Measurements from ENCODE around the gene PHF13. TPM values are rescaled to one million over a fixed set of nuclear protein-coding genes. Genes with fewer than 3 reads are reported as not detected.

The PHF13 gene
- 10 to 100 TPM; 11.8 to 12.6 TPM for total RNA-seq

DNA sequence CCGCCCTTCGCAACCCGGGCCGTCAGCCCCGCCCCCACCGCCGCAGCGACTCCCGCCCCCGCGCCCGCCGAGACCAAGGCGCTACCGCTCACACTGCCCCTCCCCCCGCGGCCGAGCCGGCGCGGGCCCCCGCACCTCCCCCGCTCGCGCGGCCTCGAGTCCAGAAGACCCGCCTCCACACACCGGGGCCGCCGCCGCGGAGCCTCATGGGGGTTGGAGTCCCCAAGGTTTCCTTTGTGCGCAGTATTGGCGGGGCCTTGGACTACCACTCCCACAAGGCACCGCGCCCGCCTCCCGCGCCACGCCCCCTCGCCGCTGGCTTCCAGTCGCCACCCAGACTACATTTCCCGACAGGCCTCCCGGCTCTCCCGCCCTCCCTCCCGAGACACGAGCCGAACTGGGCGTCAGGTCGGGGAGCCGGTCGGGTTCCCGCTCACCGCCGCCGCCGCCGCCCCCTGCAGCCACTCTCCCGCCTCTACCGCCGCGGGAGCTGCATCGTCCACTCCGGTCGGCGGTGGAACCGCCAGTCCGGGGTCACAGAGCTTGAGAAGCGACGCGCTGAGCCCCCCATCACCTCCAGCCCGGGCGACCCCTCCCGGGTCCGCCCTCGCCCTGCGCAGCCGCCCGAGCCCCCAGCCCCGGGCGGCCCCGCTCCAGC is at the start of gene PHF13:
PHF13 (plus strand) TSS at position 371 of the 658 bp plus-strand sequence. CDS start 336 bp downstream, outside the sequence.
- H3K27me3 Mint-ChIP-seq (ENCODE audit: low read depth) = no peaks in the 10 kb centered on the region
- peak; percentile 100 for DNase-seq
- H3K4me1 Mint-ChIP-seq (ENCODE audit: low read depth) = peaks cover 15% of the 10 kb centered on the region
- ATAC-seq = peak; percentile 97
- CTCF ChIA-PET = no interaction called here
- POLR2A ChIA-PET = interaction anchor here (0.9 to 1.3 kb wide), 2 partner anchors 10 to 59 kb away, joined by 4 read pairs; partner anchors contain the start of gene NOL9
- peak within 1 kb of the TSS; percentile 90 for H3K4me3 Mint-ChIP-seq
- peaks cover 11% of the 10 kb centered on the region for H3K36me3 Mint-ChIP-seq (ENCODE audit: low read depth)
- no peaks in the 10 kb centered on the region for H3K9me3 Mint-ChIP-seq (ENCODE audit: insufficient read depth)
- H3K27ac Mint-ChIP-seq = peak within 1 kb of the TSS; percentile 82

DNA sequence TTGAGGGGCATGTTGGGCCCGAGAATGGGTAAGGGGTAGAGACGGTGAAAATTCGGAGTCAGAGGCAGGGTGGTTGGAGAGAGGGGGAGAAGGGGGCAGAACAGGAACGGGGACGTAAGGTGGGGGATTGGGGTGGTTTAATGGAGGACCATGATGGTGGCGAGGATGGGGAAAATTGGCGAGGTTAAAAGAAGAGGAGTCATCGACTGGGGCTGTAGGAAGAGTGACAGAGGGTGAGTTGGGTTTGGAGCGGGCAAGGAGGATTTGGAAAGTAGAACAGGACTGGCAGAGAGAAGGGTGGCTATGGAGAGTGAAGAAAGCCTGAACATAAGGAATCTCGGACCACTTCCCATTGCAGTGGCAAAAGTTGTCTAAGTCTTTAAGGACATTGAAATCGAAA is 44.5 kb upstream of the PHF13 start:
- POLR2A ChIA-PET = no interaction called here
- Mint-ChIP-seq H3K27ac (no peak overlapping the region), H3K4me3 (no peak overlapping the region)

DNA sequence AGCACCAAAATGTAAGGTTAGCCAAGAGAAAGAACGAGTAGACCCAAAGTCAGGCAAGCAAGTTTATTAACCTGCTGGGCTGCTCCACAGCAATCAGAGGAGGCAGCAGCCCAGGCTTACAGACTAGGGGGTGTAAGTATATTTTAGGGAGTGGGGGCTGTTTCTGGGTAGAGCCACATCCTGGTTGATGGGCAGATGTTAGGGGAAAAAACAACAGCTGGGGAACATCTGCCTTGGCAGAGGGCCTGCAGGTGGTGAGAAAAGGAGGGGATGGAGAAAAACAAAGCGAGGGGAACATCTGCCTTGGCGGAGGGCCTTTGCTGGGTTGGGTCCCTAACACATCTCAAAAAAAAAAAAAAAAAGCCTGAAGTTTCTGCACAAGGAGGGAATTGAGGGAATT is 43.4 kb upstream of the PHF13 start:
- ATAC-seq = no peak
- H3K36me3 Mint-ChIP-seq (ENCODE audit: low read depth) = no peaks in the 10 kb centered on the region
- H3K9me3 Mint-ChIP-seq (ENCODE audit: insufficient read depth) = no peaks in the 10 kb centered on the region
- no peak for DNase-seq
- no peak overlapping the region for H3K27ac Mint-ChIP-seq
- ChIA-PET POLR2A (interaction anchor here (1.5 kb wide), 1 partner anchor 9 kb away, joined by 5 read pairs; the partner anchor contains the start of gene ZBTB48), CTCF (interaction anchor here (0.7 kb wide), 1 partner anchor 15 kb away, joined by 4 read pairs; the partner anchor contains the start of gene TAS1R1)
- H3K4me1 Mint-ChIP-seq (ENCODE audit: low read depth) = peaks cover 7% of the 10 kb centered on the region
- H3K27me3 Mint-ChIP-seq (ENCODE audit: low read depth) = peaks cover 5% of the 10 kb centered on the region
- no peak overlapping the region for H3K4me3 Mint-ChIP-seq

More for the DNA sequence above, 44.5 kb upstream of the PHF13 start:
- DNase-seq = no peak
- no peak for ATAC-seq
- no peaks in the 10 kb centered on the region for H3K36me3 Mint-ChIP-seq (ENCODE audit: low read depth)
- peaks cover 7% of the 10 kb centered on the region for H3K4me1 Mint-ChIP-seq (ENCODE audit: low read depth)
- CTCF ChIA-PET = no interaction called here
- H3K9me3 Mint-ChIP-seq (ENCODE audit: insufficient read depth) = no peaks in the 10 kb centered on the region
- H3K27me3 Mint-ChIP-seq (ENCODE audit: low read depth) = peaks cover 5% of the 10 kb centered on the region

DNA sequence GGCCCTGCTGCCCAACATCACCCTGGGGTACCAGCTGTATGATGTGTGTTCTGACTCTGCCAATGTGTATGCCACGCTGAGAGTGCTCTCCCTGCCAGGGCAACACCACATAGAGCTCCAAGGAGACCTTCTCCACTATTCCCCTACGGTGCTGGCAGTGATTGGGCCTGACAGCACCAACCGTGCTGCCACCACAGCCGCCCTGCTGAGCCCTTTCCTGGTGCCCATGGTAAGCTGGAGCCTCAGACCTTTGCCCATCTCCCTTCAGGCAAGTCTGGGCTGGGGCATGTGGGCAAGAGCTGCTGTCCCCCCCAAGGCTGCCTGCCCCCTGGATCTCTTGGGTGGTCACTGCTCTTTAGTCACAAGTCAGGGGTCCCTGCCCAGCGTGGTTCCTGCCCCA is 42.5 kb upstream of the PHF13 start:
- H3K9me3 Mint-ChIP-seq (ENCODE audit: insufficient read depth) = no peaks in the 10 kb centered on the region
- no peaks in the 10 kb centered on the region for H3K36me3 Mint-ChIP-seq (ENCODE audit: low read depth)
- H3K4me3 Mint-ChIP-seq = no peak overlapping the region
- H3K4me1 Mint-ChIP-seq (ENCODE audit: low read depth) = peaks cover 7% of the 10 kb centered on the region
- DNase-seq (no peak), ATAC-seq (no peak)
- ChIA-PET POLR2A (interaction anchor here (1.5 kb wide), 1 partner anchor 9 kb away, joined by 5 read pairs; the partner anchor contains the start of gene ZBTB48), CTCF (interaction anchor here (0.6 to 1.0 kb wide), 2 partner anchors 17 to 50 kb away, joined by 3 to 4 read pairs; partner anchors contain the start of gene NOL9)
- peaks cover 5% of the 10 kb centered on the region for H3K27me3 Mint-ChIP-seq (ENCODE audit: low read depth)
- H3K27ac Mint-ChIP-seq = no peak overlapping the region

DNA sequence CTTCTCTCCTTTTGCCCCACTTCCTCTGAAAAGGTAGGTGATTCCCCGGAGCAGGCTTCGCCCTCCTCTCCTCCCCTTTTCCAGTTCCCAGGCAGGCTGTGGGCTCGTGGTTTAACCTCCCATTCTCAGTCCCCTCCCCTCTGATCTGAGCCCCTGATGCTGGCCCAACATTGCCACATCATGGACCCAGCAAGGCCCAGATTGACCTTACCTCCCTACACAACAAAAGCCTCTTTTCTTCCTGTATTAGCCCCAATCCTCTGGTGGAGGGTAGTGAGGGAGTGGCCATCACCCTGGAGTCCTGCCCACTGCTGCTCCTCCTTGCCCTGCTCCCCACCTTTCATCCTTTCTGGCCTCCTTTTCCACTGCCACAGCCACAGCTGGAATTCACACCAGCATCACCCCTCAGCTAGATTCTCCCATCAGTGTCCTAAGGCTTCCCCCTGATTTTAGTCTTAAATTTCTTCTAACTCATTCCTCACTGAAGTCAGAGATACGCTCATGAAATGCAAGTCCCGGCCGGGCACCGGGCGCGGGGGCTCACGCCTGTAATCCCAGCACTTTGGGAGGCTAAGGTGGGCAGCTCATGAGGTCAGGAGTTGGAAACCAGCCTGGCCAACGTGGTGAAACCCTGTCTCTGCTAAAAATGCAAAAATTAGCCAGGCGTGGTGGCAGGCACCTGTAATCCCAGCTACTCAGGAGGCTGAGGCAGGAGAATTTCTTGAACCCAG is 40.7 kb upstream of the PHF13 start:
- Mint-ChIP-seq H3K27ac (no peak overlapping the region), H3K4me3 (no peak overlapping the region), H3K4me1 (ENCODE audit: low read depth) (peaks cover 7% of the 10 kb centered on the region), H3K9me3 (ENCODE audit: insufficient read depth) (no peaks in the 10 kb centered on the region), H3K27me3 (ENCODE audit: low read depth) (peaks cover 5% of the 10 kb centered on the region), H3K36me3 (ENCODE audit: low read depth) (no peaks in the 10 kb centered on the region)
- ChIA-PET POLR2A (no interaction called here), CTCF (interaction anchor here (1.3 kb wide), 1 partner anchor 18 kb away, joined by 3 read pairs; the partner anchor contains the start of genes NOL9 and TAS1R1)
- ATAC-seq = no peak
- no peak for DNase-seq

DNA sequence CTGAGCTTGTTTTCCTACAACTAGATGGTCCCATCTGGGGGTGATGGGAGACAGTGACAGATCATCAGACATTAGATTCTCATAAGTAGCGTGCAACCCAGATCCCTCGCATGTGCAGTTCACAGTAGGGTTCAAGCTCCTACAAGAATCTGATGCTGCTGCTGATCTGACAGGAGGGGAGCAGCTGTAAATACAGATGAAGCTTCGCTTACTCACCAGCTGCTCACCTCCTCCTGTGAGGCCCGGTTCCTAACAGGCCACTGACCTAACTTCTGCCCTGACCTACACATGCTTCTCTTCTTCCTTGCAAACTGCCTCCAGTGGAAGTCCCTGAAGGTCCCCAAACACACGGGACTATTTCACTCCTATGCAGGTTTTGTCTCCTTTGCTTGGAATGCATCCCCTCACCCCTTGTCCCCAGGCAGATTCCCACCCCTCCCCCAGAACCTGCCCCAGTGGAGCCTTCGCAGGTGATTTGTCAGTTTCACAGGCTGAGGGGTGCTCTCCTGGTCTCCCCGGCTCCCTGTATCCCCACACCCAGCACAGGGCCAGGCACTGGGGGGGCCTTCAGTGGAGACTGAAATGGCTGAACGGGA is 39.4 kb upstream of the PHF13 start:
- DNase-seq (no peak), ATAC-seq (no peak)
- peaks cover 8% of the 10 kb centered on the region for H3K4me1 Mint-ChIP-seq (ENCODE audit: low read depth)
- CTCF ChIA-PET = interaction anchor here (1.3 kb wide), 1 partner anchor 20 kb away, joined by 3 read pairs; the partner anchor contains the start of genes NOL9 and TAS1R1
- no peak overlapping the region for H3K27ac Mint-ChIP-seq
- POLR2A ChIA-PET = no interaction called here
- H3K9me3 Mint-ChIP-seq (ENCODE audit: insufficient read depth) = no peaks in the 10 kb centered on the region
- peaks cover 3% of the 10 kb centered on the region for H3K27me3 Mint-ChIP-seq (ENCODE audit: low read depth)
- no peaks in the 10 kb centered on the region for H3K36me3 Mint-ChIP-seq (ENCODE audit: low read depth)
- H3K4me3 Mint-ChIP-seq = no peak overlapping the region

DNA sequence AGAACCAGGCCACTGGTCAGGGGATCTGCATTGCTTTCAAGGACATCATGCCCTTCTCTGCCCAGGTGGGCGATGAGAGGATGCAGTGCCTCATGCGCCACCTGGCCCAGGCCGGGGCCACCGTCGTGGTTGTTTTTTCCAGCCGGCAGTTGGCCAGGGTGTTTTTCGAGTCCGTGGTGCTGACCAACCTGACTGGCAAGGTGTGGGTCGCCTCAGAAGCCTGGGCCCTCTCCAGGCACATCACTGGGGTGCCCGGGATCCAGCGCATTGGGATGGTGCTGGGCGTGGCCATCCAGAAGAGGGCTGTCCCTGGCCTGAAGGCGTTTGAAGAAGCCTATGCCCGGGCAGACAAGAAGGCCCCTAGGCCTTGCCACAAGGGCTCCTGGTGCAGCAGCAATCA is 38.7 kb upstream of the PHF13 start:
- H3K27ac Mint-ChIP-seq = no peak overlapping the region
- POLR2A ChIA-PET = no interaction called here
- H3K9me3 Mint-ChIP-seq (ENCODE audit: insufficient read depth) = no peaks in the 10 kb centered on the region

DNA sequence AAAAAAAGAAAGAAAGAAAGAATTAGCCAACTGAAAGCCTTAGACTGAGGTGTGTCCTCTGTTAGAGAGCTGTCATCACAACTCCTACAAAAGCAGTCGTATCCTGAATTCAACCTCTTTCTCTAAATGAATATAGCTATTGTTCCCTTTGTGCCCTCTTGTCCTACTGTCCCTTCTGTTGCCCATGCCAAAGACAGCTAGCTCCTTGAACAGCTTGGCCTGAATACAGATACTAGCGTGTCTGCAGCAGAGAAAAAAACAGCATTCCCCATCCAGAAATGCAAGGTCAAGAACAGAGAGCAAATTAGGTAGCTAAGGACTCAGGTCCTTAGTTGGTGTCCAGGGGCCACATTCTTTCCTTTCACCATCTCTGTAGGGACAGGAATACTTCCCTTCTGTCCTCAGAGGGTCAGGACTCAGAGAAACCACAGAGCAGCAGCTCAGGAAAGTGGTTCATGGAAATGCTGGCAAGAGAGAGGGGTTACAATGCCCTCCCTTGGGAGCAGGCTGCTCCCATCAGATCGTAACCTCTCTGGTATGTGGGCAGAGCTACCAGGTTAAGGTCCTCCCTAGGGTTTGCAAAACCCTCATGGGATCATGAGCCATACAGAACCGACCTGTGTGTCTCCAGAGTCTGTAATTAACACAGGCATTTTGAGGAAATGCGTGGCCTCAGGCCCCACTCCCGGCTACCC is 35.6 kb upstream of the PHF13 start:
- H3K27ac Mint-ChIP-seq = no peak overlapping the region
- POLR2A ChIA-PET = interaction anchor here (5.9 kb wide), 1 partner anchor 25 kb away, joined by 32 read pairs; the partner anchor contains the start of gene KLHL21
- CTCF ChIA-PET = interaction anchor here (0.7 to 1.0 kb wide), 2 partner anchors 23 to 214 kb away, joined by 3 read pairs; partner anchors contain the start of gene NOL9

More for the DNA sequence above, 38.7 kb upstream of the PHF13 start:
- Mint-ChIP-seq H3K27me3 (ENCODE audit: low read depth) (peaks cover 3% of the 10 kb centered on the region), H3K36me3 (ENCODE audit: low read depth) (no peaks in the 10 kb centered on the region), H3K4me1 (ENCODE audit: low read depth) (peaks cover 15% of the 10 kb centered on the region), H3K4me3 (no peak overlapping the region)
- ATAC-seq (no peak), DNase-seq (no peak)
- CTCF ChIA-PET = no interaction called here

DNA sequence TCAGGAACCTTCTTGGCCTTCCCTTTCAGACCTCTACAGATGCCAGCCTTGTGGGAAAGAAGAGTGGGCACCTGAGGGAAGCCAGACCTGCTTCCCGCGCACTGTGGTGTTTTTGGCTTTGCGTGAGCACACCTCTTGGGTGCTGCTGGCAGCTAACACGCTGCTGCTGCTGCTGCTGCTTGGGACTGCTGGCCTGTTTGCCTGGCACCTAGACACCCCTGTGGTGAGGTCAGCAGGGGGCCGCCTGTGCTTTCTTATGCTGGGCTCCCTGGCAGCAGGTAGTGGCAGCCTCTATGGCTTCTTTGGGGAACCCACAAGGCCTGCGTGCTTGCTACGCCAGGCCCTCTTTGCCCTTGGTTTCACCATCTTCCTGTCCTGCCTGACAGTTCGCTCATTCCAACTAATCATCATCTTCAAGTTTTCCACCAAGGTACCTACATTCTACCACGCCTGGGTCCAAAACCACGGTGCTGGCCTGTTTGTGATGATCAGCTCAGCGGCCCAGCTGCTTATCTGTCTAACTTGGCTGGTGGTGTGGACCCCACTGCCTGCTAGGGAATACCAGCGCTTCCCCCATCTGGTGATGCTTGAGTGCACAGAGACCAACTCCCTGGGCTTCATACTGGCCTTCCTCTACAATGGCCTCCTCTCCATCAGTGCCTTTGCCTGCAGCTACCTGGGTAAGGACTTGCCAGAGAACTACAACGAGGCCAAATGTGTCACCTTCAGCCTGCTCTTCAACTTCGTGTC is 34.7 kb upstream of the PHF13 start:
- ATAC-seq (no peak), DNase-seq (no peak)
- Mint-ChIP-seq H3K27me3 (ENCODE audit: low read depth) (no peaks in the 10 kb centered on the region), H3K4me1 (ENCODE audit: low read depth) (peaks cover 32% of the 10 kb centered on the region), H3K4me3 (no peak overlapping the region), H3K36me3 (ENCODE audit: low read depth) (peaks cover 8% of the 10 kb centered on the region), H3K27ac (peak overlapping the region; percentile 99), H3K9me3 (ENCODE audit: insufficient read depth) (no peaks in the 10 kb centered on the region)
- POLR2A ChIA-PET = interaction anchor here (1.3 to 5.9 kb wide), 3 partner anchors 8 to 24 kb away, joined by 5 to 32 read pairs (median 6); partner anchors contain the start of genes KLHL21, NOL9 and TAS1R1
- CTCF ChIA-PET = interaction anchor here (1.0 to 5.7 kb wide), 2 partner anchors 24 to 25 kb away, joined by 3 to 32 read pairs; partner anchors contain the start of genes NOL9 and TAS1R1

More for the DNA sequence above, 35.6 kb upstream of the PHF13 start:
- Mint-ChIP-seq H3K36me3 (ENCODE audit: low read depth) (peaks cover 8% of the 10 kb centered on the region), H3K9me3 (ENCODE audit: insufficient read depth) (no peaks in the 10 kb centered on the region), H3K4me1 (ENCODE audit: low read depth) (peaks cover 32% of the 10 kb centered on the region), H3K4me3 (no peak overlapping the region), H3K27me3 (ENCODE audit: low read depth) (no peaks in the 10 kb centered on the region)
- no peak for ATAC-seq
- no peak for DNase-seq

DNA sequence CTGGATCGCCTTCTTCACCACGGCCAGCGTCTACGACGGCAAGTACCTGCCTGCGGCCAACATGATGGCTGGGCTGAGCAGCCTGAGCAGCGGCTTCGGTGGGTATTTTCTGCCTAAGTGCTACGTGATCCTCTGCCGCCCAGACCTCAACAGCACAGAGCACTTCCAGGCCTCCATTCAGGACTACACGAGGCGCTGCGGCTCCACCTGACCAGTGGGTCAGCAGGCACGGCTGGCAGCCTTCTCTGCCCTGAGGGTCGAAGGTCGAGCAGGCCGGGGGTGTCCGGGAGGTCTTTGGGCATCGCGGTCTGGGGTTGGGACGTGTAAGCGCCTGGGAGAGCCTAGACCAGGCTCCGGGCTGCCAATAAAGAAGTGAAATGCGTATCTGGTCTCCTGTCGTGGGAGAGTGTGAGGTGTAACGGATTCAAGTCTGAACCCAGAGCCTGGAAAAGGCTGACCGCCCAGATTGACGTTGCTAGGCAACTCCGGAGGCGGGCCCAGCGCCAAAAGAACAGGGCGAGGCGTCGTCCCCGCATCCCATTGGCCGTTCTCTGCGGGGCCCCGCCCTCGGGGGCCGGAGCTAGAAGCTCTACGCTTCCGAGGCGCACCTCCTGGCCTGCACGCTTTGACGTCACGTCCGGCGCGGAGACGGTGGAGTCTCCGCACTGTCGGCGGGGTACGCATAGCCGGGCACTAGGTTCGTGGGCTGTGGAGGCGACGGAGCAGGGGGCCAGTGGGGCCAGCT is 34.0 kb upstream of the PHF13 start, which contains the start of gene ZBTB48:
ZBTB48 (plus strand) TSS at position 621 of the 745 bp plus-strand sequence. CDS start 616 bp downstream, outside the sequence.
- peak within 1 kb of the TSS; percentile 97 for H3K4me3 Mint-ChIP-seq
- ATAC-seq = peak; percentile 98
- H3K27ac Mint-ChIP-seq = peak within 1 kb of the TSS; percentile 99
- ChIA-PET CTCF (interaction anchor here (0.7 to 5.7 kb wide), 8 partner anchors 10 to 204 kb away, joined by 3 to 32 read pairs (median 4); partner anchors contain the start of genes NOL9 and TAS1R1), POLR2A (interaction anchor here (1.3 to 5.9 kb wide), 4 partner anchors 9 to 25 kb away, joined by 5 to 32 read pairs (median 6); partner anchors contain the start of genes KLHL21, NOL9 and TAS1R1)
- peak; percentile 98 for DNase-seq
- no peaks in the 10 kb centered on the region for H3K27me3 Mint-ChIP-seq (ENCODE audit: low read depth)
- peaks cover 8% of the 10 kb centered on the region for H3K36me3 Mint-ChIP-seq (ENCODE audit: low read depth)
- peaks cover 35% of the 10 kb centered on the region for H3K4me1 Mint-ChIP-seq (ENCODE audit: low read depth)
- H3K9me3 Mint-ChIP-seq (ENCODE audit: insufficient read depth) = no peaks in the 10 kb centered on the region
